ENCODE data around the gene HS6ST3. TPM values are rescaled to one million over a fixed set of nuclear protein-coding genes. Genes with fewer than 3 reads are reported as not detected.

Gene HS6ST3
- total and polyA plus RNA-seq, 2 donors (not counting 3 experiments of a cell fraction or from before 2014, with no cell fraction given), result 0.03 to 0.15 TPM

GRCh38 chr13:96342286-96342685, 252.4 kb downstream of the HS6ST3 start:
- H3K36me3 ChIP-seq (ENCODE audit: control insufficient read depth in 2 of 2, extremely low read depth in 1 of 2, insufficient read depth in 2 of 2, low read length in 2 of 2), result no peaks in the 10 kb centered on the region
- H3K9ac ChIP-seq (replicated peaks; ENCODE audit: extremely low read depth, insufficient read depth, low read length), result no peak overlapping the region
- DNase-seq (ENCODE audit: low read depth, low spot score) (no peak), FAIRE-seq (no peak)
- no peaks in the 10 kb centered on the region for H3K4me1 ChIP-seq (ENCODE audit: control insufficient read depth, extremely low read depth, insufficient read depth, low read length)
- POLR2A ChIA-PET, result no interaction called here
- H4K20me1 ChIP-seq (replicated peaks; ENCODE audit: control insufficient read depth, extremely low read depth, insufficient read depth, low read length), result no peaks in the 10 kb centered on the region
- intact Hi-C loops (cut with micrococcal nuclease) (no loop called here), dilution Hi-C loops (cut with MboI; ENCODE audit: extremely low pct_ligation_motif_present, low sequenced_read_pairs) (no loop called here)
- CTCF ChIA-PET, result no interaction called here
- no peak overlapping the region for H3K4me3 ChIP-seq (replicated peaks in 1 of 3; ENCODE audit: insufficient read depth in 1 of 3, low read depth in 1 of 3, low read length in 3 of 3)
- no peaks in the 10 kb centered on the region for H3K27me3 ChIP-seq (ENCODE audit: control insufficient read depth in 2 of 2, insufficient read depth in 2 of 2, low read length in 2 of 2)
- TF ChIP-seq JUN (IDR thresholded peaks at IDR 0.05; ENCODE audit: borderline replicate concordance, insufficient read depth, insufficient read length, low read depth) (no peak), POLR2AphosphoS5 (IDR thresholded peaks at IDR 0.05; ENCODE audit: insufficient read depth, low read depth, low read length) (no peak)
- no peaks in the 10 kb centered on the region for H3K79me2 ChIP-seq (ENCODE audit: control insufficient read depth, insufficient read depth, low read length)
- no TSS peak for BruUV-seq (replicated peaks)
- no peaks in the 10 kb centered on the region for H3K9me3 ChIP-seq (replicated peaks; ENCODE audit: control insufficient read depth, insufficient read depth, low read length)
- H3K9me1 ChIP-seq (replicated peaks; ENCODE audit: control insufficient read depth, extremely low read depth, insufficient read depth, low read length), result no peaks in the 10 kb centered on the region
- H3K4me2 ChIP-seq (ENCODE audit: insufficient read depth, low read length), result no peak overlapping the region
- no peak overlapping the region for H3K27ac ChIP-seq (ENCODE audit: insufficient read depth, low read depth, low read length)
- H2AFZ ChIP-seq (ENCODE audit: low read depth, low read length), result no peak overlapping the region

GRCh38 chr13:96342852-96343465, 253.1 kb downstream of the HS6ST3 start:
- dilution Hi-C loops (cut with MboI; ENCODE audit: extremely low pct_ligation_motif_present, low sequenced_read_pairs), result no loop called here
- no peak overlapping the region for H3K27ac ChIP-seq (ENCODE audit: insufficient read depth, low read depth, low read length)
- no peak for FAIRE-seq
- no peaks in the 10 kb centered on the region for H3K79me2 ChIP-seq (ENCODE audit: control insufficient read depth, insufficient read depth, low read length)
- DNase-seq (ENCODE audit: low read depth, low spot score), result no peak
- no peaks in the 10 kb centered on the region for H3K4me1 ChIP-seq (ENCODE audit: control insufficient read depth, extremely low read depth, insufficient read depth, low read length)
- H3K4me3 ChIP-seq (replicated peaks in 1 of 3; ENCODE audit: insufficient read depth in 1 of 3, low read depth in 1 of 3, low read length in 3 of 3), result no peak overlapping the region
- intact Hi-C loops (cut with micrococcal nuclease), result no loop called here
- H2AFZ ChIP-seq (ENCODE audit: low read depth, low read length), result no peak overlapping the region
- H4K20me1 ChIP-seq (replicated peaks; ENCODE audit: control insufficient read depth, extremely low read depth, insufficient read depth, low read length), result no peaks in the 10 kb centered on the region
- H3K4me2 ChIP-seq (ENCODE audit: insufficient read depth, low read length), result no peak overlapping the region
- H3K36me3 ChIP-seq (ENCODE audit: control insufficient read depth in 2 of 2, extremely low read depth in 1 of 2, insufficient read depth in 2 of 2, low read length in 2 of 2), result no peaks in the 10 kb centered on the region
- BruUV-seq (replicated peaks), result no TSS peak
- no peaks in the 10 kb centered on the region for H3K9me1 ChIP-seq (replicated peaks; ENCODE audit: control insufficient read depth, extremely low read depth, insufficient read depth, low read length)
- TF ChIP-seq MYC (IDR thresholded peaks at IDR 0.05; ENCODE audit: low read depth, low read length) (no peak), FOS (IDR thresholded peaks at IDR 0.05; ENCODE audit: borderline replicate concordance, insufficient read depth, low read length) (no peak), GATA2 (IDR thresholded peaks at IDR 0.05; ENCODE audit: insufficient read depth, insufficient read length, low read depth, low read length) (no peak), MAX (IDR thresholded peaks at IDR 0.05; ENCODE audit: insufficient read depth, insufficient read length) (no peak)
- H3K27me3 ChIP-seq (ENCODE audit: control insufficient read depth in 2 of 2, insufficient read depth in 2 of 2, low read length in 2 of 2), result no peaks in the 10 kb centered on the region
- ChIA-PET POLR2A (no interaction called here), CTCF (no interaction called here)
- H3K9me3 ChIP-seq (replicated peaks; ENCODE audit: control insufficient read depth, insufficient read depth, low read length), result no peaks in the 10 kb centered on the region
- no peak overlapping the region for H3K9ac ChIP-seq (replicated peaks; ENCODE audit: extremely low read depth, insufficient read depth, low read length)

All from endothelial cell of umbilical vein (primary cell).